ENCODE data around the gene TVP23C. TPM values are rescaled to one million over a fixed set of nuclear protein-coding genes. Genes with fewer than 3 reads are reported as not detected.

TVP23C gene
- total RNA-seq, 1 experiment from 2014 or later, result 14.1 TPM

DNA sequence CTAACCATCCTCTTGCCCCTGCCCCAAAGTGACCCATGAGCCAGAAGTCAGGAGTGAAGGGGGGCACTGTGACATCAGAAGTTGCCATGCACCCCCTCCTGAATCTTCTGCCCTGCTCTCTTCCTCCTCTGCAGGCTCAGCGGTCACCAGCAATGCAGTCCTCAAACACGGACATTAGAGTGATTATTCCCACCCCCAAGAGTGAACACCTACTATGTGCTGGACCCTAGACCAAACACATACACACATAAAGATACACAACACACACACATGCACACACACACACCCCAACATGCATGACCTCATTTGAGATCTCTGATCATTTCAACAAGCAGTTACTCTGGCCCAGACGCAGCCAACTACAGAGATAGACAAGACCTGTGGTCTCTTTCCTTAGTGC is 95.7 kb downstream of the TVP23C start, which contains the start of gene CDRT4:
CDRT4 (minus strand) TSS at position 30 of the 400 bp plus-strand sequence. CDS start 27,383 bp downstream, outside the sequence.
- RAD21 ChIA-PET (ENCODE audit: low non-redundant PET in 1 of 2, low total read pairs in 2 of 2, uncharacterized antibody in 2 of 2, unreplicated experiment in 2 of 2), result no interaction called here
- BruUV-seq (replicated peaks), result no TSS peak

More for the DNA sequence above, 95.7 kb downstream of the TVP23C start, which contains the start of gene CDRT4:
- ChIA-PET POLR2A (no interaction called here), CTCF (no interaction called here)
- Histone ChIP-seq H4K20me1 (ENCODE audit: insufficient read depth) (no peaks in the 10 kb centered on the region), H3K9ac (ENCODE audit: low read length) (no peak within 1 kb of the TSS), H3K27ac (ENCODE audit: low read depth, low read length) (no peak within 1 kb of the TSS), H3K36me3 (ENCODE audit: control insufficient read depth in 1 of 2, insufficient read depth in 2 of 2, low read length in 2 of 2) (no peaks in the 10 kb centered on the region), H3K9me3 (ENCODE audit: control insufficient read depth in 1 of 2, insufficient read depth in 1 of 2, low read depth in 1 of 2, low read length in 2 of 2) (no peaks in the 10 kb centered on the region), H2AFZ (ENCODE audit: low read depth, low read length, poor library complexity, severe bottlenecking) (no peak within 1 kb of the TSS), H3K27me3 (ENCODE audit: insufficient read depth, low read length) (no peaks in the 10 kb centered on the region), H3K4me1 (ENCODE audit: control insufficient read depth in 1 of 2, insufficient read depth in 2 of 2, low read length in 2 of 2) (peaks cover 10 to 16% of the 10 kb centered on the region in 2 experiments; a peak in 2 of 4 replicates), H3K79me2 (ENCODE audit: insufficient read depth, low read length) (no peaks in the 10 kb centered on the region), H3K4me2 (ENCODE audit: low read length) (no peak within 1 kb of the TSS), H3K4me3 (replicated peaks in 1 of 2; ENCODE audit: low read depth in 1 of 2, low read length in 2 of 2) (no peak within 1 kb of the TSS), H3K9me2 (ENCODE audit: insufficient read depth) (no peaks in the 10 kb centered on the region)
- no peak for DNase-seq (ENCODE audit: low read depth, low spot score)
- ATAC-seq, result no peak
- TF ChIP-seq ZNF274 (IDR thresholded peaks at IDR 0.05; ENCODE audit: low read depth, low read length) (no peak), RAD21 (IDR thresholded peaks at IDR 0.05; ENCODE audit: low read depth) (no peak), SIN3A (IDR thresholded peaks at IDR 0.05; ENCODE audit: low read depth) (no peak), EZH2phosphoT487 (IDR thresholded peaks at IDR 0.05; ENCODE audit: borderline replicate concordance) (no peak), EGR1 (IDR thresholded peaks at IDR 0.05; ENCODE audit: low read depth) (no peak), ELF1 (IDR thresholded peaks at IDR 0.05; ENCODE audit: borderline replicate concordance, low read depth) (no peak), CBX3 (IDR thresholded peaks at IDR 0.05; ENCODE audit: low read depth) (no peak), CEBPB (IDR thresholded peaks at IDR 0.05; ENCODE audit: low read depth) (no peak), EZH2 (IDR thresholded peaks at IDR 0.05) (no peak), FOSL1 (IDR thresholded peaks at IDR 0.05; ENCODE audit: low read depth) (no peak), POLR2A (IDR thresholded peaks at IDR 0.05; ENCODE audit: borderline replicate concordance, extremely low read depth, insufficient read depth, insufficient read length) (no peak), SP1 (IDR thresholded peaks at IDR 0.05; ENCODE audit: low read depth) (no peak), YY1 (IDR thresholded peaks at IDR 0.05; ENCODE audit: extremely low read depth, insufficient replicate concordance, low read depth, low read length) (no peak), JUND (IDR thresholded peaks at IDR 0.05) (no peak)
- TF ChIP-seq, protein P1, sequence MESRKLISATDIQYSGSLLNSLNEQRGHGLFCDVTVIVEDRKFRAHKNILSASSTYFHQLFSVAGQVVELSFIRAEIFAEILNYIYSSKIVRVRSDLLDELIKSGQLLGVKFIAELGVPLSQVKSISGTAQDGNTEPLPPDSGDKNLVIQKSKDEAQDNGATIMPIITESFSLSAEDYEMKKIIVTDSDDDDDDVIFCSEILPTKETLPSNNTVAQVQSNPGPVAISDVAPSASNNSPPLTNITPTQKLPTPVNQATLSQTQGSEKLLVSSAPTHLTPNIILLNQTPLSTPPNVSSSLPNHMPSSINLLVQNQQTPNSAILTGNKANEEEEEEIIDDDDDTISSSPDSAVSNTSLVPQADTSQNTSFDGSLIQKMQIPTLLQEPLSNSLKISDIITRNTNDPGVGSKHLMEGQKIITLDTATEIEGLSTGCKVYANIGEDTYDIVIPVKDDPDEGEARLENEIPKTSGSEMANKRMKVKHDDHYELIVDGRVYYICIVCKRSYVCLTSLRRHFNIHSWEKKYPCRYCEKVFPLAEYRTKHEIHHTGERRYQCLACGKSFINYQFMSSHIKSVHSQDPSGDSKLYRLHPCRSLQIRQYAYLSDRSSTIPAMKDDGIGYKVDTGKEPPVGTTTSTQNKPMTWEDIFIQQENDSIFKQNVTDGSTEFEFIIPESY (IDR thresholded peaks at IDR 0.05; ENCODE audit: extremely low read depth, insufficient replicate concordance, low read length), result no peak
- TF ChIP-seq, protein P2, sequence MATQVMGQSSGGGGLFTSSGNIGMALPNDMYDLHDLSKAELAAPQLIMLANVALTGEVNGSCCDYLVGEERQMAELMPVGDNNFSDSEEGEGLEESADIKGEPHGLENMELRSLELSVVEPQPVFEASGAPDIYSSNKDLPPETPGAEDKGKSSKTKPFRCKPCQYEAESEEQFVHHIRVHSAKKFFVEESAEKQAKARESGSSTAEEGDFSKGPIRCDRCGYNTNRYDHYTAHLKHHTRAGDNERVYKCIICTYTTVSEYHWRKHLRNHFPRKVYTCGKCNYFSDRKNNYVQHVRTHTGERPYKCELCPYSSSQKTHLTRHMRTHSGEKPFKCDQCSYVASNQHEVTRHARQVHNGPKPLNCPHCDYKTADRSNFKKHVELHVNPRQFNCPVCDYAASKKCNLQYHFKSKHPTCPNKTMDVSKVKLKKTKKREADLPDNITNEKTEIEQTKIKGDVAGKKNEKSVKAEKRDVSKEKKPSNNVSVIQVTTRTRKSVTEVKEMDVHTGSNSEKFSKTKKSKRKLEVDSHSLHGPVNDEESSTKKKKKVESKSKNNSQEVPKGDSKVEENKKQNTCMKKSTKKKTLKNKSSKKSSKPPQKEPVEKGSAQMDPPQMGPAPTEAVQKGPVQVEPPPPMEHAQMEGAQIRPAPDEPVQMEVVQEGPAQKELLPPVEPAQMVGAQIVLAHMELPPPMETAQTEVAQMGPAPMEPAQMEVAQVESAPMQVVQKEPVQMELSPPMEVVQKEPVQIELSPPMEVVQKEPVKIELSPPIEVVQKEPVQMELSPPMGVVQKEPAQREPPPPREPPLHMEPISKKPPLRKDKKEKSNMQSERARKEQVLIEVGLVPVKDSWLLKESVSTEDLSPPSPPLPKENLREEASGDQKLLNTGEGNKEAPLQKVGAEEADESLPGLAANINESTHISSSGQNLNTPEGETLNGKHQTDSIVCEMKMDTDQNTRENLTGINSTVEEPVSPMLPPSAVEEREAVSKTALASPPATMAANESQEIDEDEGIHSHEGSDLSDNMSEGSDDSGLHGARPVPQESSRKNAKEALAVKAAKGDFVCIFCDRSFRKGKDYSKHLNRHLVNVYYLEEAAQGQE (IDR thresholded peaks at IDR 0.05; ENCODE audit: low read depth), result no peak
- TF ChIP-seq, protein P3, sequence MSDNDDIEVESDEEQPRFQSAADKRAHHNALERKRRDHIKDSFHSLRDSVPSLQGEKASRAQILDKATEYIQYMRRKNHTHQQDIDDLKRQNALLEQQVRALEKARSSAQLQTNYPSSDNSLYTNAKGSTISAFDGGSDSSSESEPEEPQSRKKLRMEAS (IDR thresholded peaks at IDR 0.05), result no peak
- intact Hi-C loops (cut with micrococcal nuclease), result no loop called here

Measured in HCT116 (cell line).